ENCODE data around the gene INSM2. TPM values are rescaled to one million over a fixed set of nuclear protein-coding genes. Genes with fewer than 3 reads are reported as not detected.

INSM2 gene
- total and polyA plus RNA-seq, 2 of the 13 experiments (the other 11 are each of a cell fraction or from before 2014, with no cell fraction given), result not detected

DNA sequence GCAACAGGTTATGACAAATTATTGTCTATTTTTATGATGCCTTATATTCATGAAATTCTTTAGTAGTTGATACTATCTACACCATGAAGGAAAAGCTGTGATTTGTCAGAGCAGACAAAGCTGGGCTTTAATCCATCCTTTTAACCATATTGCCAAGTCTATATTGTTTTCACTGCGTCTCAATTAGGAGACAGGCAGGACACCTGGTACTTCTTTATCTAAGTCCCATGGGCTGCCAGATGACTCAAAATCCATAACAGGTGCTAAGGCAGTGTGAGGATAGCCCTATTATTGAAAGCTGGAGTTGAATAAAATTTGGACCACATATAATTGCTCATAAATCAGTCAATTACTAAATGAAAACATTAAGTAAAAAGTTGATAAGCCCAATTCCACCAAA is 22.6 kb downstream of the INSM2 start:
- intact Hi-C loops (cut with micrococcal nuclease; ENCODE audit: unreplicated experiment), result no loop called here
- BruUV-seq (replicated peaks), result no TSS peak

DNA sequence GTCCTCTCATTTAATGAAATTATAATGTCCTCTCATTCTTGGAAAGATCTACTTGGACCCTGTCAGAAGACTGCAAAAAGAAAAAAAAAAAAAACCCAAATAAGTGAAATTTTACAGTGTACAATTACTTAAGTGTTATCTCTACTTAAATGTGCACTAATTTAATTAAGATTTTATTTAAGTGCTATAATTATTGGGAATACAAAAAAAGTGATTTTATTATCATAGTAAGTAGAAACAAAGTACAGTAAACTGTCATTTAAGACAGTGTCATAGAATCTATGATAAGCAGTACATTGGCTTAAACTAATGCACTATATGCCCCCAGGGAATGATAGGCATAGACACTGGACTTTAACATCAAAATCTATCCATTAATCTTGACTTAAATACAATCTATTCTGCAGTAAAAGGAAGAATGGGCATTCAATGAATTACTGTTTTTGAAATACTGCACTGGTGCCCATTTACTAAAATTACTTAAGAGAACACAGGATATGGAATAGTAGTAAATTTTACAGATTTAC is 23.3 kb downstream of the INSM2 start:
- Histone ChIP-seq H3K9ac (ENCODE audit: insufficient read depth, low read depth, low read length) (no peak overlapping the region), H3K4me2 (ENCODE audit: low read depth, low read length) (no peak overlapping the region), H3K36me3 (replicated peaks in 1 of 2; ENCODE audit: control insufficient read depth in 1 of 2, insufficient read depth in 2 of 2, low read length in 2 of 2) (no peaks in the 10 kb centered on the region), H2AFZ (ENCODE audit: low read length) (no peak overlapping the region), H4K20me1 (ENCODE audit: insufficient read depth, low read length) (no peaks in the 10 kb centered on the region), H3K4me3 (replicated peaks in 1 of 3; ENCODE audit: insufficient read depth in 1 of 3, low read depth in 2 of 3, low read length in 3 of 3) (no peak overlapping the region), H3K9me3 (ENCODE audit: low read length) (no peaks in the 10 kb centered on the region), H3K27me3 (ENCODE audit: control insufficient read depth in 1 of 2, insufficient read depth in 2 of 2, low read length in 2 of 2) (no peaks in the 10 kb centered on the region), H3K27ac (ENCODE audit: extremely low read length, insufficient read depth, low read length) (no peak overlapping the region), H3K79me2 (ENCODE audit: insufficient read depth, low read length) (no peaks in the 10 kb centered on the region), H3K4me1 (ENCODE audit: insufficient read depth, low read length) (no peaks in the 10 kb centered on the region)
- POLR2A ChIA-PET, result no interaction called here
- in situ Hi-C loops (cut with HindIII; ENCODE audit: extremely low pct_ligation_motif_present, low pct_unique_long_range_greater_than_20kb), result no loop called here
- DNase-seq (ENCODE audit: low spot score) (no peak), FAIRE-seq (no peak), ATAC-seq (no peak)
- no TSS peak for BruUV-seq (replicated peaks)
- CTCF ChIA-PET (ENCODE audit: low intra/inter-chr PET ratio, low total read pairs), result no interaction called here
- intact Hi-C loops (cut with micrococcal nuclease; ENCODE audit: unreplicated experiment), result no loop called here
- TF ChIP-seq HNRNPUL1 (IDR thresholded peaks at IDR 0.05; ENCODE audit: low read depth, low read length), result no peak
- no peak for TF ChIP-seq ZSCAN30 (CRISPR knock-in tag; IDR thresholded peaks at IDR 0.05)
- TF ChIP-seq, protein P1, sequence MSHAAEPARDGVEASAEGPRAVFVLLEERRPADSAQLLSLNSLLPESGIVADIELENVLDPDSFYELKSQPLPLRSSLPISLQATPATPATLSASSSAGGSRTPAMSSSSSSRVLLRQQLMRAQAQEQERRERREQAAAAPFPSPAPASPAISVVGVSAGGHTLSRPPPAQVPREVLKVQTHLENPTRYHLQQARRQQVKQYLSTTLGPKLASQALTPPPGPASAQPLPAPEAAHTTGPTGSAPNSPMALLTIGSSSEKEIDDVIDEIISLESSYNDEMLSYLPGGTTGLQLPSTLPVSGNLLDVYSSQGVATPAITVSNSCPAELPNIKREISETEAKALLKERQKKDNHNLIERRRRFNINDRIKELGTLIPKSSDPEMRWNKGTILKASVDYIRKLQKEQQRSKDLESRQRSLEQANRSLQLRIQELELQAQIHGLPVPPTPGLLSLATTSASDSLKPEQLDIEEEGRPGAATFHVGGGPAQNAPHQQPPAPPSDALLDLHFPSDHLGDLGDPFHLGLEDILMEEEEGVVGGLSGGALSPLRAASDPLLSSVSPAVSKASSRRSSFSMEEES (CRISPR knock-in tag; IDR thresholded peaks at IDR 0.05), result no peak
- no peak for TF ChIP-seq MTF2 (CRISPR knock-in tag; IDR thresholded peaks at IDR 0.05; ENCODE audit: borderline replicate concordance)
- TF ChIP-seq, protein P2, sequence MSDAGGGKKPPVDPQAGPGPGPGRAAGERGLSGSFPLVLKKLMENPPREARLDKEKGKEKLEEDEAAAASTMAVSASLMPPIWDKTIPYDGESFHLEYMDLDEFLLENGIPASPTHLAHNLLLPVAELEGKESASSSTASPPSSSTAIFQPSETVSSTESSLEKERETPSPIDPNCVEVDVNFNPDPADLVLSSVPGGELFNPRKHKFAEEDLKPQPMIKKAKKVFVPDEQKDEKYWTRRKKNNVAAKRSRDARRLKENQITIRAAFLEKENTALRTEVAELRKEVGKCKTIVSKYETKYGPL (CRISPR knock-in tag; IDR thresholded peaks at IDR 0.05), result no peak
- no peak for TF ChIP-seq TAF15 (IDR thresholded peaks at IDR 0.05; ENCODE audit: low read depth, low read length, poor library complexity, severe bottlenecking)
- TF ChIP-seq, protein P3, sequence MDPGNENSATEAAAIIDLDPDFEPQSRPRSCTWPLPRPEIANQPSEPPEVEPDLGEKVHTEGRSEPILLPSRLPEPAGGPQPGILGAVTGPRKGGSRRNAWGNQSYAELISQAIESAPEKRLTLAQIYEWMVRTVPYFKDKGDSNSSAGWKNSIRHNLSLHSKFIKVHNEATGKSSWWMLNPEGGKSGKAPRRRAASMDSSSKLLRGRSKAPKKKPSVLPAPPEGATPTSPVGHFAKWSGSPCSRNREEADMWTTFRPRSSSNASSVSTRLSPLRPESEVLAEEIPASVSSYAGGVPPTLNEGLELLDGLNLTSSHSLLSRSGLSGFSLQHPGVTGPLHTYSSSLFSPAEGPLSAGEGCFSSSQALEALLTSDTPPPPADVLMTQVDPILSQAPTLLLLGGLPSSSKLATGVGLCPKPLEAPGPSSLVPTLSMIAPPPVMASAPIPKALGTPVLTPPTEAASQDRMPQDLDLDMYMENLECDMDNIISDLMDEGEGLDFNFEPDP (CRISPR knock-in tag; conservative IDR thresholded peaks at IDR 0.05), result no peak
- TF ChIP-seq CEBPB (IDR thresholded peaks at IDR 0.05; ENCODE audit: borderline replicate concordance, low read depth, low read length), result no peak
- TF ChIP-seq ZNF263 (CRISPR knock-in tag; IDR thresholded peaks at IDR 0.05), result no peak
- TF ChIP-seq, protein P4, sequence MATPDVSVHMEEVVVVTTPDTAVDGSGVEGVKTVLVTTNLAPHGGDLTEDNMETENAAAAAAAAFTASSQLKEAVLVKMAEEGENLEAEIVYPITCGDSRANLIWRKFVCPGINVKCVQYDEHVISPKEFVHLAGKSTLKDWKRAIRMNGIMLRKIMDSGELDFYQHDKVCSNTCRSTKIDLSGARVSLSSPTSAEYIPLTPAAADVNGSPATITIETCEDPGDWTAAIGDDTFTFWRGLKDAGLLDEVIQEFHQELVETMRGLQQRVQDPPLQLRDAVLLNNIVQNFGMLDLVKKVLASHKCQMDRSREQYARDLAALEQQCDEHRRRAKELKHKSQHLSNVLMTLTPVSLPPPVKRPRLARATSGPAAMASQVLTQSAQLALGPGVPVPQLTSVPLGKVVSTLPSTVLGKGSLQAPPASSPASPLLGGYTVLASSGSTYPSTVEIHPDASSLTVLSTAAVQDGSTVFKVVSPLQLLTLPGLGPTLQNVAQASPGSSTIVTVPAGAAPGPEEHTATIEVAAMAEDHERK (CRISPR knock-in tag; IDR thresholded peaks at IDR 0.05; ENCODE audit: low read depth), result no peak
- TF ChIP-seq, protein P5, sequence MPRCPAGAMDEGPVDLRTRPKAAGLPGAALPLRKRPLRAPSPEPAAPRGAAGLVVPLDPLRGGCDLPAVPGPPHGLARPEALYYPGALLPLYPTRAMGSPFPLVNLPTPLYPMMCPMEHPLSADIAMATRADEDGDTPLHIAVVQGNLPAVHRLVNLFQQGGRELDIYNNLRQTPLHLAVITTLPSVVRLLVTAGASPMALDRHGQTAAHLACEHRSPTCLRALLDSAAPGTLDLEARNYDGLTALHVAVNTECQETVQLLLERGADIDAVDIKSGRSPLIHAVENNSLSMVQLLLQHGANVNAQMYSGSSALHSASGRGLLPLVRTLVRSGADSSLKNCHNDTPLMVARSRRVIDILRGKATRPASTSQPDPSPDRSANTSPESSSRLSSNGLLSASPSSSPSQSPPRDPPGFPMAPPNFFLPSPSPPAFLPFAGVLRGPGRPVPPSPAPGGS (CRISPR knock-in tag; IDR thresholded peaks at IDR 0.05), result no peak
- no peak for TF ChIP-seq PHF8 (CRISPR knock-in tag; IDR thresholded peaks at IDR 0.05)

More for the DNA sequence above, 22.6 kb downstream of the INSM2 start:
- CTCF ChIA-PET (ENCODE audit: low intra/inter-chr PET ratio, low total read pairs), result no interaction called here
- 100% methylated on average over 1 of the region's 1 CpG for WGBS (ENCODE audit: low lambda C conversion rate)
- TF ChIP-seq RBM22 (optimal IDR thresholded peaks at IDR 0.05; ENCODE audit: low read length) (peak; percentile 56), GATAD2A (CRISPR knock-in tag; IDR thresholded peaks at IDR 0.05) (no peak)
- Histone ChIP-seq H3K9me3 (ENCODE audit: low read length) (no peaks in the 10 kb centered on the region), H3K4me2 (ENCODE audit: low read depth, low read length) (no peak overlapping the region), H3K9ac (ENCODE audit: insufficient read depth, low read depth, low read length) (no peak overlapping the region), H3K4me3 (replicated peaks in 1 of 3; ENCODE audit: insufficient read depth in 1 of 3, low read depth in 2 of 3, low read length in 3 of 3) (no peak overlapping the region), H4K20me1 (ENCODE audit: insufficient read depth, low read length) (no peaks in the 10 kb centered on the region), H3K36me3 (replicated peaks in 1 of 2; ENCODE audit: control insufficient read depth in 1 of 2, insufficient read depth in 2 of 2, low read length in 2 of 2) (no peaks in the 10 kb centered on the region), H3K27ac (ENCODE audit: extremely low read length, insufficient read depth, low read length) (no peak overlapping the region), H3K27me3 (ENCODE audit: control insufficient read depth in 1 of 2, insufficient read depth in 2 of 2, low read length in 2 of 2) (no peaks in the 10 kb centered on the region), H3K79me2 (ENCODE audit: insufficient read depth, low read length) (no peaks in the 10 kb centered on the region), H3K4me1 (ENCODE audit: insufficient read depth, low read length) (no peaks in the 10 kb centered on the region), H2AFZ (ENCODE audit: low read length) (no peak overlapping the region)
- in situ Hi-C loops (cut with HindIII; ENCODE audit: extremely low pct_ligation_motif_present, low pct_unique_long_range_greater_than_20kb), result no loop called here
- ATAC-seq (no peak), DNase-seq (ENCODE audit: low spot score) (no peak), FAIRE-seq (no peak)
- POLR2A ChIA-PET, result no interaction called here

All from HepG2 (cell line).